Measurements from ENCODE around the gene SMG5. TPM values are rescaled to one million over a fixed set of nuclear protein-coding genes. Genes with fewer than 3 reads are reported as not detected.
A peak's percentile ranks its signal among the peaks of the same experiment; 100 is the strongest.

The SMG5 gene
- total RNA-seq, 1 experiment from 2014 or later: 126 TPM

DNA sequence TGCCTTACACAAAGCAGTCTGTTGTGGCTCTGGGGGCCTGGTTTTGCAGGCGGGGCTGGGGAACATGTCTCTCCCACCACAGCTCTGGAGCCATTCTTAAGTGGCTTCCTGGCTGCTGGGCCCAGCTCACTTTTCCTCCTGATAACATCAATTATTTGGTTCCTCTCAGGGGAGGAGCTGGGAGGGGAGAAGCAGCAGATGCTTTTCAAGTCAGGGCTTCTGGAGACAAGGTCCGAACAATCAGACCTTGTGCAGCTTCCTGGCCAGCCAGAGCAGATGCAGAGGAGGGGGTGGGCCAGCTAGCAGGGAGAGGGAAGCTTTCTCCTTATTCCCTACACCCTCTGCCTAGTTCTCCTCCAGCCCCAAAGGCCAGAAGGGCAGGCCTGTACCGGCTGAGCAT, 31.1 kb downstream of the SMG5 start:
- ChIA-PET CTCF (interaction anchor here (0.6 kb wide), 1 partner anchor 26 kb away, joined by 3 read pairs; no protein-coding TSS in a partner anchor), POLR2A (ENCODE audit: unreplicated experiment) (interaction anchor here (0.6 kb wide), 1 partner anchor 122 kb away, joined by 3 read pairs; no protein-coding TSS in a partner anchor)
- DNase-seq (no peak), ATAC-seq (no peak)
- no peak overlapping the region for H2AFZ ChIP-seq (ENCODE audit: low read length)
- intact Hi-C loops (cut with micrococcal nuclease): no loop called here
- H3K9me3 ChIP-seq (ENCODE audit: low read length): no peaks in the 10 kb centered on the region
- H3K79me2 ChIP-seq (ENCODE audit: low read length): no peaks in the 10 kb centered on the region
- H3K27me3 ChIP-seq (ENCODE audit: low read length): no peaks in the 10 kb centered on the region
- BruUV-seq (replicated peaks): no TSS peak
- no peak overlapping the region for H3K27ac ChIP-seq (ENCODE audit: low read length)
- H3K4me1 ChIP-seq (ENCODE audit: insufficient read depth, low read length): no peaks in the 10 kb centered on the region
- H3K9ac ChIP-seq (ENCODE audit: low read length): no peak overlapping the region
- no peak overlapping the region for H3K4me2 ChIP-seq (ENCODE audit: low read length)
- H3K36me3 ChIP-seq (ENCODE audit: low read depth, low read length): peaks cover 61% of the 10 kb centered on the region
- no peak overlapping the region for H3K4me3 ChIP-seq (ENCODE audit: low read length)
- H4K20me1 ChIP-seq (ENCODE audit: low read length): no peaks in the 10 kb centered on the region
- no peaks in the 10 kb centered on the region for H3K9me2 ChIP-seq (replicated peaks; ENCODE audit: low read length)
- peaks cover 3% of the 10 kb centered on the region for H3F3A ChIP-seq (ENCODE audit: low read length, unreplicated experiment)
- no peak for TF ChIP-seq EZH2 (IDR thresholded peaks at IDR 0.05; ENCODE audit: low read length, unreplicated experiment)
- no peak for TF ChIP-seq EZH2phosphoT487 (IDR thresholded peaks at IDR 0.05; ENCODE audit: borderline replicate concordance, low read length)
- TF ChIP-seq, protein P1, sequence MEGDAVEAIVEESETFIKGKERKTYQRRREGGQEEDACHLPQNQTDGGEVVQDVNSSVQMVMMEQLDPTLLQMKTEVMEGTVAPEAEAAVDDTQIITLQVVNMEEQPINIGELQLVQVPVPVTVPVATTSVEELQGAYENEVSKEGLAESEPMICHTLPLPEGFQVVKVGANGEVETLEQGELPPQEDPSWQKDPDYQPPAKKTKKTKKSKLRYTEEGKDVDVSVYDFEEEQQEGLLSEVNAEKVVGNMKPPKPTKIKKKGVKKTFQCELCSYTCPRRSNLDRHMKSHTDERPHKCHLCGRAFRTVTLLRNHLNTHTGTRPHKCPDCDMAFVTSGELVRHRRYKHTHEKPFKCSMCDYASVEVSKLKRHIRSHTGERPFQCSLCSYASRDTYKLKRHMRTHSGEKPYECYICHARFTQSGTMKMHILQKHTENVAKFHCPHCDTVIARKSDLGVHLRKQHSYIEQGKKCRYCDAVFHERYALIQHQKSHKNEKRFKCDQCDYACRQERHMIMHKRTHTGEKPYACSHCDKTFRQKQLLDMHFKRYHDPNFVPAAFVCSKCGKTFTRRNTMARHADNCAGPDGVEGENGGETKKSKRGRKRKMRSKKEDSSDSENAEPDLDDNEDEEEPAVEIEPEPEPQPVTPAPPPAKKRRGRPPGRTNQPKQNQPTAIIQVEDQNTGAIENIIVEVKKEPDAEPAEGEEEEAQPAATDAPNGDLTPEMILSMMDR (conservative IDR thresholded peaks at IDR 0.05; ENCODE audit: low read depth, low read length): no peak

DNA sequence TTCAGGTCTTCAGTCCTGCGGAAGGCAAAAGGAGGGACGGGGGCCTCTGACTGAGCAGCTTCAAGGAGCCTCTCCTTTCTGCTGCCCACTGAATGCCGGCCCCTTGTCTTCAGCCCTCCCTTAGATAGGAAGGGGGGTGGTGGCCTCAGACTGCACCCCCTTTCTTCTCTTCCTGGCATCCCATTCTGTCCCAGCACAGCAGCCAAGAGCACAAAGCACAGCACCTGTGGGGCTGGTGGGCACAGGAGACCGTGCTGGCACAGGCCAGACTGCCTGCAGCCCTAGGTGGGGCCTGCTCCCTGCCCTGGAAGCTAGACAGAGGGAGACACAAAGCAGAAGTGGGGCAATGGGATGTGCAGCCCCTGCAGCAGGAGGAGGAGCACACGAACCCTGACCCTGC, 33.0 kb downstream of the SMG5 start:
- no peak overlapping the region for H2AFZ ChIP-seq (ENCODE audit: low read length)
- BruUV-seq (replicated peaks): TSS peak; percentile 17
- ATAC-seq (no peak), DNase-seq (no peak)
- TF ChIP-seq EZH2 (IDR thresholded peaks at IDR 0.05; ENCODE audit: low read length, unreplicated experiment): no peak
- no peak for TF ChIP-seq EZH2phosphoT487 (IDR thresholded peaks at IDR 0.05; ENCODE audit: borderline replicate concordance, low read length)
- TF ChIP-seq, protein P1 (conservative IDR thresholded peaks at IDR 0.05; ENCODE audit: low read depth, low read length): no peak
- no peak overlapping the region for H3K27ac ChIP-seq (ENCODE audit: low read length)
- intact Hi-C loops (cut with micrococcal nuclease): no loop called here
- ChIA-PET CTCF (no interaction called here), POLR2A (ENCODE audit: unreplicated experiment) (no interaction called here)
- no peaks in the 10 kb centered on the region for H3K4me1 ChIP-seq (ENCODE audit: insufficient read depth, low read length)
- H3K36me3 ChIP-seq (ENCODE audit: low read depth, low read length): peaks cover 51% of the 10 kb centered on the region
- no peak overlapping the region for H3K9ac ChIP-seq (ENCODE audit: low read length)
- no peaks in the 10 kb centered on the region for H3K9me3 ChIP-seq (ENCODE audit: low read length)
- H3K4me2 ChIP-seq (ENCODE audit: low read length): no peak overlapping the region
- H3F3A ChIP-seq (ENCODE audit: low read length, unreplicated experiment): peaks cover 3% of the 10 kb centered on the region
- no peak overlapping the region for H3K4me3 ChIP-seq (ENCODE audit: low read length)
- H3K79me2 ChIP-seq (ENCODE audit: low read length): no peaks in the 10 kb centered on the region
- no peaks in the 10 kb centered on the region for H3K9me2 ChIP-seq (replicated peaks; ENCODE audit: low read length)
- H3K27me3 ChIP-seq (ENCODE audit: low read length): no peaks in the 10 kb centered on the region
- no peaks in the 10 kb centered on the region for H4K20me1 ChIP-seq (ENCODE audit: low read length)

DNA sequence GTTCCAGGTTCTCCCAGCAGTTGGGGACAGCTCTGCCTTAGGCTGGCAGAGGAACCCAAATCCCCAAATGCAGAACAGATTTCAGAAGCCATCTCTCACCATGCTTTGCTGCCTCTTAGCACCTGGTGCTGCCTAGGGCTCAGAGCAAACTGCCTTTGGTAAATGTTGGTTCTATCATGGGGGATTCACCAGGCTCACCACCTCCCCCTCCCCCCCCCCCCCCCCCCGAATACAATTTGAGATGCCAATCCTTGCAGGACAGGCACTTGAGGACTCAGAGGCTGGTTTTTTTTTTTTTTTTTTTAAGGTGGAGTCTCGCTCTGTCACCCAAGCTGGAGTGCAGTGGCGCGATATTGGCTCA, 34.3 kb downstream of the SMG5 start:
- H3K9me2 ChIP-seq (replicated peaks; ENCODE audit: low read length): no peaks in the 10 kb centered on the region
- H3K79me2 ChIP-seq (ENCODE audit: low read length): no peaks in the 10 kb centered on the region
- H3K27ac ChIP-seq (ENCODE audit: low read length): no peak overlapping the region
- TF ChIP-seq, protein P1 (conservative IDR thresholded peaks at IDR 0.05; ENCODE audit: low read depth, low read length): no peak
- TF ChIP-seq EZH2phosphoT487 (IDR thresholded peaks at IDR 0.05; ENCODE audit: borderline replicate concordance, low read length) (no peak), EZH2 (IDR thresholded peaks at IDR 0.05; ENCODE audit: low read length, unreplicated experiment) (no peak)
- no peaks in the 10 kb centered on the region for H3K27me3 ChIP-seq (ENCODE audit: low read length)
- ATAC-seq: no peak; the same call in 1 of the 2 replicates
- no peak overlapping the region for H2AFZ ChIP-seq (ENCODE audit: low read length)
- H3K4me2 ChIP-seq (ENCODE audit: low read length): no peak overlapping the region
- H3K4me3 ChIP-seq (ENCODE audit: low read length): no peak overlapping the region
- no peaks in the 10 kb centered on the region for H3K9me3 ChIP-seq (ENCODE audit: low read length)
- ChIA-PET POLR2A (ENCODE audit: unreplicated experiment) (interaction anchor here (0.7 kb wide), 1 partner anchor 16 kb away, joined by 6 read pairs; no protein-coding TSS in a partner anchor), CTCF (no interaction called here)
- BruUV-seq (replicated peaks): no TSS peak
- peaks cover 3% of the 10 kb centered on the region for H3F3A ChIP-seq (ENCODE audit: low read length, unreplicated experiment)
- H3K9ac ChIP-seq (ENCODE audit: low read length): no peak overlapping the region
- peaks cover 42% of the 10 kb centered on the region for H3K36me3 ChIP-seq (ENCODE audit: low read depth, low read length)
- intact Hi-C loops (cut with micrococcal nuclease): no loop called here
- DNase-seq: no peak
- H4K20me1 ChIP-seq (ENCODE audit: low read length): no peaks in the 10 kb centered on the region
- H3K4me1 ChIP-seq (ENCODE audit: insufficient read depth, low read length): no peaks in the 10 kb centered on the region
